Measurements from ENCODE around the gene CD300LG.

- TF ChIP-seq CTCF (conservative IDR thresholded peaks at IDR 0.05 in 1 of 2, IDR thresholded peaks at IDR 0.05 in 1 of 2; ENCODE audit: low read depth in 1 of 2, low read length in 2 of 2) = no peak
- TF ChIP-seq EZH2 (IDR thresholded peaks at IDR 0.05; ENCODE audit: low read length, missing control alignments) = no peak
Measured at GRCh38 chr17:43823350-43824084, 23.5 kb upstream of the CD300LG start.

Measured in fibroblast of lung (primary cell).